ENCODE data around the gene CEP43.

- no peak for TF ChIP-seq GATA2 (IDR thresholded peaks at IDR 0.05; ENCODE audit: low read depth, low read length)
- no peak for TF ChIP-seq GATA3 (IDR thresholded peaks at IDR 0.05; ENCODE audit: low read depth, low read length)
Observed at GRCh38 chr6:166996406-166996805, 2.8 kb upstream of the CEP43 start.
